Adrenal gland (tissue), 12 donors: Measurements from ENCODE around the gene CEP83. TPM values are rescaled to one million over a fixed set of nuclear protein-coding genes. Genes with fewer than 3 reads are reported as not detected.

ENCODE experiments used
- DNase-seq, 7 donors: peaks; one replicate each; pipeline ENCODE4 v3.0.0-alpha.2; 2019 to 2020
- H3K27ac ChIP-seq, 5 donors: fragments of 200-600 bp; sonication (generic) in 4 of 5; 1 replicate in 3 of 5; 2 replicates in 2 of 5; pipeline versions ENCODE4 v1.5.1 to v1.8.0; 2016 to 2020; ENCODE audit warnings: mild to moderate bottlenecking in 1 of 5
- H3K27me3 ChIP-seq: fragments of 200-600 bp; 2 replicates; pipeline ENCODE4 v1.8.0; 2021
- H3K36me3 ChIP-seq, 2 donors: fragments of 200-600 bp; replicated peaks in 1 of 2; 1 replicate in 1 of 2; 2 replicates in 1 of 2; pipeline versions ENCODE4 v1.5.1 to v1.8.0; 2018 to 2022
- H3K4me1 ChIP-seq, 2 donors: fragments of 200-600 bp; replicated peaks in 1 of 2; 1 replicate in 1 of 2; 2 replicates in 1 of 2; pipeline versions ENCODE4 v1.5.1 to v1.8.0; 2018 to 2021
- H3K4me3 ChIP-seq, 4 donors: fragments of 200-600 bp; sonication (generic) in 3 of 4; one replicate each; pipeline ENCODE4 v1.5.1; 2016 to 2018
- H3K9me3 ChIP-seq, 3 donors: fragments of 200-600 bp; sonication (generic) in 1 of 3; replicated peaks in 1 of 3; 1 replicate in 2 of 3; 2 replicates in 1 of 3; pipeline versions ENCODE4 v1.5.1 to v1.8.0; 2016 to 2021
- CTCF ChIP-seq, 6 experiments: fragments of 450-650 bp in 4 of 6; fragments of 200-600 bp in 2 of 6; sonication (generic) in 1 of 6; IDR thresholded peaks; 1 replicate in 5 of 6; 2 replicates in 1 of 6; pipeline versions ENCODE4 v1.5.1 to v1.8.0; 2016 to 2021; ENCODE audit warnings: antibody characterized with exemption in 6 of 6, mild to moderate bottlenecking in 2 of 6, moderate library complexity in 1 of 6
- POLR2A ChIP-seq, 2 donors: fragments of 450-650 bp; IDR thresholded peaks; one replicate each; pipeline ENCODE4 v1.6.1; 2017; ENCODE audit warnings: antibody characterized with exemption in 2 of 2, mild to moderate bottlenecking in 2 of 2, moderate library complexity in 1 of 2
- WGBS, 4 donors: extraction: QIAGEN DNeasy Blood & Tissue Kit in 2 of 4; methylation state at CpG; one replicate each; pipeline versions ENCODE4 v1.1.5 to v1.1.7; 2013 to 2017; 5-methylcytosine and 5-hydroxymethylcytosine counted together
- intact Hi-C, 2 donors: fragments of 100-400 bp; cut with DNase I; formaldehyde crosslinking; loops; one replicate each; pipeline versions ENCODE4 v1.14.1 to v1.15.0; 2022 to 2023
- polyA plus RNA-seq, 3 donors: library from polyadenylated mRNA; stranded (reverse); fragments of 200-250 nt in 2 of 3; fragments of 350-450 nt in 1 of 3; fragmentation: Illumina TruSeq in 1 of 3; extraction: RNeasy Lipid Tissue Mini Kit (QIAGEN cat#74804) in 1 of 3; gene quantifications; one replicate each; pipeline ENCODE4 v1.2.3, GENCODE V29; 2013 to 2014
- total RNA-seq, 9 donors: library from RNA; depleted of rRNA in 4 of 9; stranded (reverse); fragments of >200 nt in 4 of 9; fragments of 120-200 nt in 1 of 9; fragmentation: NEBNext Ultra II Directional in 1 of 9; extraction: Animal tissue kit (Norgen Biotek cat#: 25700) in 1 of 9; gene quantifications; one replicate each; pipeline versions ENCODE4 v1.1.0 to v1.2.4, GENCODE V29; 2013 to 2023
- donor health status: healthy with polysubstance abuse.
- donor health status: Bipolar disorder and iron deficiency.
- donor health status: DM: yes; HTN: yes; CAD: no.
- donor health status: DM: no; HTN: no; CAD: no.
- donor health status: DM: no; HTN: no; CAD: no.
- donor health status: DM: yes; HTN: yes; CAD: no.

Gene CEP83
- total and polyA plus RNA-seq, 12 donors, result 7.8 to 30.4 (median 18.4) TPM

GRCh38 chr12:94284046-94284445, 175.6 kb downstream of the CEP83 start:
- no peaks in the 10 kb centered on the region for H3K9me3 ChIP-seq
- H3K4me3 ChIP-seq, result no peak overlapping the region
- peaks cover 0 to 2% of the 10 kb centered on the region in 2 donors for H3K4me1 ChIP-seq
- WGBS, 4 donors, result 93 to 100% (median 97%) methylated on average over 1 of the region's 1 CpG
- H3K36me3 ChIP-seq, result peaks cover 0 to 8% of the 10 kb centered on the region in 2 donors
- TF ChIP-seq POLR2A (IDR thresholded peaks at IDR 0.05) (no peak), CTCF (IDR thresholded peaks at IDR 0.05) (no peak)
- no peak overlapping the region for H3K27ac ChIP-seq
- no peaks in the 10 kb centered on the region for H3K27me3 ChIP-seq
- DNase-seq, result no peak
- intact Hi-C loops, result loop anchor here in 1 of 2 donors (10.0 kb wide), 1 partner anchor 241 kb away; no protein-coding TSS in a partner anchor

GRCh38 chr12:94282675-94283074, 177.0 kb downstream of the CEP83 start:
- Histone ChIP-seq H3K4me1 (no peaks in the 10 kb centered on the region), H3K36me3 (peaks cover 0 to 8% of the 10 kb centered on the region in 2 donors), H3K27me3 (no peaks in the 10 kb centered on the region), H3K27ac (no peak overlapping the region), H3K4me3 (no peak overlapping the region), H3K9me3 (no peaks in the 10 kb centered on the region)
- intact Hi-C loops, result loop anchor here in 1 of 2 donors (10.0 kb wide), 1 partner anchor 242 kb away; no protein-coding TSS in a partner anchor
- WGBS, 4 donors, result 62 to 63% (median 62%) methylated on average over 7 of the region's 7 CpGs
- TF ChIP-seq POLR2A (IDR thresholded peaks at IDR 0.05), result no peak
- TF ChIP-seq CTCF (IDR thresholded peaks at IDR 0.05), result no peak
- peak in 3 of 7 donors; percentile 37 to 54 (median 44) for DNase-seq

- no peak for DNase-seq
- Histone ChIP-seq H3K9me3 (no peaks in the 10 kb centered on the region), H3K4me1 (no peaks in the 10 kb centered on the region), H3K36me3 (peaks cover 0 to 8% of the 10 kb centered on the region in 2 donors), H3K4me3 (no peak overlapping the region), H3K27ac (no peak overlapping the region), H3K27me3 (no peaks in the 10 kb centered on the region)
- intact Hi-C loops, result loop anchor here in 1 of 2 donors (10.0 kb wide), 1 partner anchor 245 kb away; no protein-coding TSS in a partner anchor
- TF ChIP-seq CTCF (IDR thresholded peaks at IDR 0.05), result no peak
- no peak for TF ChIP-seq POLR2A (IDR thresholded peaks at IDR 0.05)
- WGBS, 4 donors, result 86 to 92% (median 91%) methylated on average over 7 of the region's 7 CpGs
These were observed 179.6 kb downstream of the CEP83 start for GRCh38 chr12:94280063-94280462.

- Histone ChIP-seq H3K27ac (no peak overlapping the region), H3K9me3 (no peaks in the 10 kb centered on the region), H3K27me3 (no peaks in the 10 kb centered on the region), H3K4me1 (no peaks in the 10 kb centered on the region), H3K4me3 (no peak overlapping the region), H3K36me3 (peaks cover 0 to 8% of the 10 kb centered on the region in 2 donors)
- TF ChIP-seq CTCF (IDR thresholded peaks at IDR 0.05) (no peak), POLR2A (IDR thresholded peaks at IDR 0.05) (no peak)
- intact Hi-C loops, result no loop called here
- DNase-seq, result no peak
- WGBS, 4 donors, result 75 to 92% (median 90%) methylated on average over 8 to 9 of the region's 9 CpGs
These were observed 182.2 kb downstream of the CEP83 start for GRCh38 chr12:94277426-94278000.
